Stimulated activated CD4-positive, alpha-beta T cell treated with anti-CD3 and anti-CD28 coated beads, Interleukin-1b, Interleukin-23, amount 100 ng/mL, for 48 hours (primary cell): Measurements from ENCODE around the gene CEP104.

Experiments
- DNase-seq: peaks from one replicate; pipeline ENCODE4 v3.0.0-alpha.2; 2020

CEP104 gene

DNA sequence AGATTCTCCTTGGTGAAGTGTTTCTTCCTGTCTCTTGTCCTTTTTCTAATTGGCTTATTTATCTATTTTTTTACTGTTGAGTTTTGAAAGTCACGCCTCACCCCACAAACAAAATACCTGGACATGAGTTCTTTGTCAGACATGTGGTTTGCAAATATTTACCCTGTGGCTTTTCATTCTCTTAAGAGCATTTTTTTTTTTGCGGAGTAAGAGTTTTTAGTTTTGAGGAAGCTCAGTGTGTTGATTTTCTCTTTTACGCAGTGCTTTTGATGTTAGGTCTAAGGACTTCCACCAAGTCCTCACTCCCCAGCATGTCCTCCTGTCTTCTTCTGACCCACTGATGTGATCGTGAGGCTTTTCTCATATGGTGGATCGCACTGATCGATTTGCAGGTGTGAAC is 7.9 kb upstream of the CEP104 start:
- DNase-seq = no peak

DNA sequence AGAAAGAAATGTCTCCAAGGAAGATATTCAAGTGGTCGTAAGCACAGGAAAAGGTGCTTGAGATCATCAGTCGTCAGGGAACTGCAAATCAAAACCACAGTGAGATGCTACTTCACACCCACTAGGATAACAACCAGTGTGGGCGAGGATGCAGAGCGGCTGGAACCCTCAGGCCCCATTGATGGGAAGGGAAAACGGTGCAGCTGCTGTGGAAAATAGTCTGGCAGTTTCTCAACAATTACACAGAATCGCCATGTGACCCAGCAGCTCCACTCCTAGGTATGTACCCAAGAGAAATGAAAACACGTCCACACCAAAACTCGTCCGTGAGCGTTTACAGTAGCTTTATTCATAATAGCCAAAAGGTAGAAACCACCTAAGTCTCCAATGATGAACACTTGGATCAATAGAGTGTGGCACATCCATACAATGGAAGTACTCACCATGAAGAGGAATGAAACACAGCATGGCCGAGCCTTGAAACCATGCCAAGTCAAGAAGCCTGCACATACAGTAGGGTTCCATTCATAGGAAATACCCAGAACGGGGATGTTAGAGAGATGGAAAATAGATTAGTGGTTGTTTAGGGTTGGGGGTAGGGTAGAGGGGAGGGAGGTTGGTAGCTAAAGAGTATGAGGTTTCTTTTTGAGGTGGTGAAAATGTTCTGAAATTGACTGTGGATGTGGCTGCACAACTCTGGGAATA is 6.4 kb upstream of the CEP104 start:
- DNase-seq = no peak

DNA sequence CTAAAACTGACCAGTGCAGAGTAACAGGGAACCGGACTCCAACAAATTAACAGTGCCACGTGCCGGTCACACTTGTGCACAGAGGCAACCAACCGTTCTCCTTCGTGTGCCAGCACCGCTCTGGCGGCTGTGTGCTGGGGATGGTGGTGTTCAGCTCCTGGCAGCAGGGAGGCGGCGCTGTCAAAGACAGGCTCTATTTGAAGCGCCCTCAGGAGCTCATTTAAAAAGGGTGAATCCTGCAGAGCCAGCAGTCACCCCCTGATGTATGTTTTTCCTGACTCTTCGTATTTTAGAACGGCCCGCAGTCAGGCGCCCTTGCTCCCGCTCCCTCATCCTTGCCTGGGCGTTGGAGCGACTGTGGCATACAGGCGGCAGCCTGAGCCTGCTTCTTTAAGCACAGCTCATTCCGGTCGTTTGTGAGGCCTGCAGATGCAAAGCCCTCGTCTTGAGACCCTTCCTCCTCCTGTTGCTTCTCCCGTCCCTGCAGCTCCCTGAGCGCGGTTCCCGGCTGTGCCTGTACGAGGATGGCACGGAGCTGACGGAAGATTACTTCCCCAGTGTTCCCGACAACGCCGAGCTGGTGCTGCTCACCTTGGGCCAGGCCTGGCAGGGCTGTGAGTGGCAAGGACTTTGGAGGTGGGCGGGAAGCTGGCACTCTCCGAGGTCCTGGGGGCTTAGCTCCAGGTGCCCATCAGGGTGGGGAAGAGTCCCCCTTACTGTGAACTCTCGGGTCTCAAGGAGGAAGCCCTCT is 1.4 kb upstream of the CEP104 start:
- peak; percentile 13 for DNase-seq

- no peak for DNase-seq
These were observed 749 bp upstream of the CEP104 start for GRCh38 chr1:3857791-3858129.

GRCh38 chr1:3852711-3853485 is 4.1 kb downstream of the CEP104 start:
- no peak for DNase-seq

DNA sequence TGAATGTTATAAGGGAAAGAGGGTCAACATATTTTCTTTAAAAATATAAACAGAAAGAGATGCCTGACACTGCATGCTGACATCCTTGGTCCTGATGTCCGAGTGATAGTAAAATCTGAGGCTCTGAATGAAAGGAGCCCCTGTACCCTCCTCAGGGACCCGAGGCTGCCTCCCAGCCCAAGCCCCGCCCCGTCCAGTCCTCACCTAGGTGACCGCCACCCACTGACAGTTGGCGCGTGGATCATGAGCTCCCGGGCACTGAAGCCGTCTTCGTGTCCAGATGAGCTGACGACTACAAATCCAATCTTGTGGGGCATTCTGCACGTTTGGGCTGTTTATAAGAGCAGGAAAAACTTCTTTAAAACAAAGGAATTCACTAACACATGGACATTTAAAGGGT is 4.9 kb downstream of the CEP104 start:
- no peak for DNase-seq

GRCh38 chr1:3851292-3851691 is 5.7 kb downstream of the CEP104 start:
- DNase-seq = no peak

- DNase-seq = no peak
These were observed 6.2 kb downstream of the CEP104 start for GRCh38 chr1:3850857-3851256.

GRCh38 chr1:3847081-3847480 is 9.9 kb downstream of the CEP104 start:
- no peak for DNase-seq

DNA sequence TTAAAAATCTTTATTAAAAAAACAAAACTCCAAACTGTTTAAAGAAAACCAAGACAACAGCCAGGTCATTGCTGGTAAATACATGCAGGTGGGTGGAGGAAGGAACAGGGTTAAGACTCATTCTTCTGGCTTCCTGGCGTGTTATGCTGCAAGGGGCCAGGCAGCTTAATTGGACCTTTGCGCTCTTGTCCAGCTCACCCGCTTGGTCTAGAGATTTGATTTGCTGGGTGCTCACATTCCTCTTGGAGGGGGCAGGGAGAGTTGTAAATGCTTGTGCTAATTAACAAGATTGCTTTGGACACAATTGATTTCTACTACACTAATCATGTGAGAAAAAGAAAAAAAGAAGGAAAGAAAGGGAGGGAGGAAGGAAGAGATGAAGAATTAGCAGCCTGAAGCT is 10.5 kb downstream of the CEP104 start:
- DNase-seq = no peak

- DNase-seq = no peak
These were observed 14.1 kb downstream of the CEP104 start for GRCh38 chr1:3842912-3843311.

GRCh38 chr1:3841491-3841890 is 15.5 kb downstream of the CEP104 start:
- DNase-seq = no peak

DNA sequence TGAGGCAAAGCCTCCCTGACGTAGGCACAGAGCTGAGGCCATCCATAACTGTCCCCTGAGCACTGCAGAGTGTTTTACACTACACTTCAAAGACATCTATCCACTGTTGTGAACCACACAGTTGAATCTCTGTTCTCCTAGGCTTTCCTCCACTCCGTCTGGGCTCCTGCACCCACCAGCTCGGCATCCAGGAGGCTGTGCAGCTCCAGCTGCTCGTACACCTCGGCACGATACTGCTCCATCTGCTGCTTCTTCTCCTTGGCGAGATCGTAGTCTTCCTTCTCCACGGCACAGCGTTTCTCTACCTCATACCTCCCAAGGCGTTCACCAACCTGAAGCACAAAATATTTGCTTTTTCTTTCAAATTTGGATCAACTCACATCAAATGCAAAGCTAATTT is 18.2 kb downstream of the CEP104 start:
- no peak for DNase-seq

- DNase-seq = no peak
These were observed 19.3 kb downstream of the CEP104 start for GRCh38 chr1:3837685-3838084.

DNA sequence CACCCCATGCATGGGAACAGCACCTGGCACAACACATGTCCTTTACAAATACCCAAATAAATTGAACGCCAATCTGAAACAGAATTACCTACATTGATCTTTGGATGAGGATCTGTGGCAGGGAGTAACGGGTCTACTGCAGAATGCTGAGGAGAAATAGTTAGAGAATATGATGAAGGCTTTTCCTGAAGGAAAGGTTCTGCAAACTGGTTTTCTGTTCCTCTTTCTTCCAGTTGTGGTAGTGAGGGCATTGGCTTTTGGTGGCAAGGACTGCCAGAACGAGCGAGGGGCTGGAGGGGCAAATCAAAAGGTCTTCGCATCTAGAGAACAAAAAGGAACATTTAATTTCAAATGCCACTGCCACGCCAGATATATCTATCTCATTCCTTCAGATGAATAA is 19.8 kb downstream of the CEP104 start:
- DNase-seq = no peak

DNA sequence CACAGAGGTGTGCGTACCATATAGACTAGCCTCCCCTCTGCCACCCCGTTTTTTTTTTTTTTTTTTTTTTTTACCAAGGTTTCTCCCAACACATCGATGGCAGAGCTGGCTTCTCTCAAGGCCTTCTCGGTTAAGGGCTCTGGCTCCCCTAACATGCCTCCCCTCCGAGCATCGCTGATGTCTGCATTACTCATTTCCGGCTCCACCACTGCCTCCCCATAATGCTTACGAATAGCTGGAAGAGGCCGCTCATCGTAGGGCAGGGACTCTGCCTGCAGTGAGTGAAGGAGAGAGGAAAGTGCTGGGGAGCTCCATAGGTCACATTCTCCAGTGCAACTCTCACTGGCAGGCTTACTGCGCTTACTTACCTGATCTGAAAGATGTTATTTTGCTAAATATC is 20.6 kb downstream of the CEP104 start:
- DNase-seq = no peak

- no peak for DNase-seq
These were observed 22.3 kb downstream of the CEP104 start for GRCh38 chr1:3834701-3835100.

- no peak for DNase-seq
These were observed 25.3 kb downstream of the CEP104 start for GRCh38 chr1:3831689-3832088.

DNA sequence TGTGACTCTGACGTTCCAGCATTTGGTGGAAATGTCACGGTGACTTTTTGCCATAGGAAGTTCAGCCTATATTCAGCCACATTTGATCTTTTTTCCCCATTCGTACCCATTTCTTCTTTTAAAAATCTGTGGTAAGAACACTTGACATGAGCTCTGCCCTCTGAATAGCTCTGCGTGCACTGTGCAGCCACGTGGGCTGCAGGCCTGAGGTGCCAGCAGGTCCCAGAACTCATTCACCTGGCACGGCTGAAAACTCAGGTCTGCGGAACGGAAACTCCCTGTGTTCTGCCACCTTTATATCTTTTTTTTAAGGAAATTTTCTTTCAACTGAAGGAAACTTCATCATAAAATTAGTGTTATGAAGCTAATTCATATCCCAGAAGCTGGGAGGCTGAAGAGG is 28.6 kb downstream of the CEP104 start:
- DNase-seq = no peak

DNA sequence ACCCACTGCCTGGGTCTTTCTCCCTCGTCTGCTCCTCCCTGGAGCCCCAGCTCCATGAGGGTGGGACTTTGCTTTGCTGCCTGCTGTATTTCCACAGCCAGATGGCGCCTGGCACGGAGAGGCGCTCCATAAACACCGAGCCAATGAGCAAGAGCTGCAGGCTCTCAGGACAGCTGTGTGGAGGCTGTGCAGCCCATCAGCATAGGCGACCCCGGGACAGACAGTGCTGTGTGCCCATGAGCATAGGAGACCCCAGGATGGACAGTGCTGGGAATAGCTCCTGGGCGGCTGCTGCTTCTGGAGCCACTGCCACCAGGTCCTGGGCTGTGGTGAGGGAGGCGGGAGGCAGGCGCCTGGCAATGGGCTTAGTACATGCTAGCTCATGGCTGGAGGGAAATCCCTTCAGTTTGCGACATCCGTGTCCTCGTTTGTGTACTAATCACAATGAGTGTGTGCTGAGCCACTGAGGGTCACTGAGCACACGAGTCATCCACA is 29.2 kb downstream of the CEP104 start:
- no peak for DNase-seq

DNA sequence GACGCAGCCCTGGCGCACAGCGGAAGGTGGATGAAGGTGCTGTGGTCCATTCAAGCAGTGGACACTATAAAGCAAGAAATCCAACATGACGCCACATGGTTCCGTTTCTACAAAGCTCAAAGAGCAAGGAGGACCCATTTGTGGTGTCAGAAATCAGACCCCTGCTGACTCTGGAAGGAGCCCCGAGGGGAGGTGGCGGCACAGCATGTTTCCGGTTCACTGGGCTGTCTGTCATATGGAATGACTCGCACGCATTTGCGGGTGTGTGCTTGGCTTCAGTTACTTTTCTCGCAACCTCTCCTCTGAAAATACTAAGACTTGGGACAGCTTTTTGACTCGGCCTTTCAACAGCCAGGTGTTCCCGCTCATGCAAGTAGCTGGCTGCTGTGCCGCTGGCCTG is 31.7 kb downstream of the CEP104 start:
- DNase-seq = no peak

DNA sequence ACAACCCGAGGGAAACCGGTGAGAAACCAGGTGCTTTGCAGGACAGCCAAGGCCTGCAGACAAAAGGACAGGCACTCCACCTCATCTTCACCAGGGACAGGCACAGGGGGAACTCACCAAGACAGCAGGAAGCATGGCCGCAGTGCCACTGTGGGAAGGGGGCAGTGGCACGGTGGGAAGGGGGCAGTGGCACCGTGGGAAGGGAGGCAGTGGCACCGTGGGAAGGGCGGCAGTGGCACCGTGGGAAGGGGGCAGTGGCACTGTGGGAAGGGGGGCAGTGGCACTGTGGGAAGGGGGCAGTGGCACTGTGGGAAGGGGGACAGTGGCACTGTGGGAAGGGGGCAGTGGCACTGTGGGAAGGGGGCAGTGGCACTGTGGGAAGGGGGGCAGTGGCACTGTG is 32.4 kb downstream of the CEP104 start:
- no peak for DNase-seq

- DNase-seq = no peak
These were observed 34.6 kb downstream of the CEP104 start for GRCh38 chr1:3822421-3822820.

DNA sequence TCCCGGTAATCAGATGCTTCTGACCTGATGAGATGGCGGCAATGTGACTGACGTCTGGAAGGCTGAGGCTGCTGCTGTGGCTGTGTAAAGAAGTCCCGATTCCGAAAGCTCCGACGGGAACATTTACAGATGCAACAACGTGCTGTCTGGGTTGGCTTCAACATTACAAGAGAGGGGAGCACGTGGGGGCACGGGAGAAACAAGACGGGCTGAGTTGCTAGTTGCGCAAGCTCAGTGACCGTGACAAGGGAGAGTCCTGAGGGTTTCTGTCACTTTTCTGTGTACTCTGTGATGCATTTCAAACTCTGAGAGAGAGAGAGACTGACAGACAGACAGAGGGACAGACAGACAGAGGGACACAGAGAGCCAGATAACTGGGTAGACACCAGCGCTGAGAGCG is 35.1 kb downstream of the CEP104 start:
- DNase-seq = no peak
